DOHH2 (cell line): ENCODE results near the gene EIF2S2.

Experiments used
- H3F3A ChIP-seq: fragments of 200-600 bp; sonication (generic), shearing (Covaris generic); 2 replicates; pipeline ENCODE4 v1.6.0; 2016; ENCODE audit warnings: antibody characterized with exemption, mild to moderate bottlenecking; ENCODE audit not compliant: control insufficient read depth, insufficient read depth
- H3K27ac ChIP-seq: fragments of 200-600 bp; sonication (generic); 2 replicates; pipeline ENCODE4 v1.5.1; 2014; ENCODE audit warnings: low read depth, mild to moderate bottlenecking, low read length, moderate library complexity
- H3K27me3 ChIP-seq: fragments of 200-600 bp; sonication (generic); 2 replicates; pipeline ENCODE4 v1.6.1; 2014; ENCODE audit warnings: mild to moderate bottlenecking, low read length, mixed read lengths; ENCODE audit not compliant: control insufficient read depth
- H3K36me3 ChIP-seq: fragments of 200-600 bp; sonication (generic); 2 replicates; pipeline ENCODE4 v1.6.1; 2014; ENCODE audit warnings: mild to moderate bottlenecking, low read length, moderate library complexity, mixed read lengths; ENCODE audit not compliant: control insufficient read depth
- H3K4me1 ChIP-seq: fragments of 200-600 bp; sonication (generic); 2 replicates; pipeline ENCODE4 v1.6.1; 2014; ENCODE audit warnings: mild to moderate bottlenecking, low read length, mixed read lengths; ENCODE audit not compliant: control insufficient read depth
- H3K4me2 ChIP-seq: fragments of 200-600 bp; sonication (generic); 2 replicates; pipeline ENCODE4 v1.6.0; 2014; ENCODE audit warnings: mild to moderate bottlenecking, low read length, moderate library complexity
- H3K4me3 ChIP-seq: fragments of 200-600 bp; sonication (generic); 2 replicates; pipeline ENCODE4 v1.5.1; 2014; ENCODE audit warnings: mild to moderate bottlenecking, low read length, mixed read lengths
- H3K79me2 ChIP-seq: fragments of 200-600 bp; sonication (generic); 2 replicates; pipeline ENCODE4 v1.6.1; 2014; ENCODE audit warnings: mild to moderate bottlenecking, low read length, mixed read lengths; ENCODE audit not compliant: control insufficient read depth
- H3K9me2 ChIP-seq: fragments of 200-600 bp; sonication (generic); replicated peaks from 2 replicates; pipeline ENCODE4 v1.6.1; 2014; ENCODE audit warnings: mild to moderate bottlenecking, low read length, mixed read lengths; ENCODE audit not compliant: control insufficient read depth
- H3K9me3 ChIP-seq: fragments of 200-600 bp; sonication (generic); 2 replicates; pipeline ENCODE4 v1.6.1; 2014; ENCODE audit warnings: antibody characterized with exemption, low read length, mixed read lengths; ENCODE audit not compliant: control insufficient read depth, insufficient read depth
- H4K20me1 ChIP-seq: fragments of 200-600 bp; sonication (generic); 2 replicates; pipeline ENCODE4 v1.6.0; 2014; ENCODE audit warnings: low read depth, mild to moderate bottlenecking, antibody characterized with exemption, low read length, moderate library complexity; ENCODE audit not compliant: control insufficient read depth, insufficient read depth
- CTCF ChIP-seq: fragments of 200-600 bp; sonication (generic); IDR thresholded peaks from one replicate; pipeline ENCODE4 v1.5.1; 2014; ENCODE audit warnings: antibody characterized with exemption, mild to moderate bottlenecking, low read depth, low read length; ENCODE audit not compliant: poor library complexity, severe bottlenecking
- EZH2phosphoT487 ChIP-seq: fragments of 200-600 bp; sonication (generic); IDR thresholded peaks from 2 replicates; pipeline ENCODE4 v1.6.1; 2017; ENCODE audit warnings: borderline replicate concordance, mild to moderate bottlenecking, antibody characterized with exemption, low read length, moderate library complexity, mixed read lengths

EIF2S2 gene

DNA sequence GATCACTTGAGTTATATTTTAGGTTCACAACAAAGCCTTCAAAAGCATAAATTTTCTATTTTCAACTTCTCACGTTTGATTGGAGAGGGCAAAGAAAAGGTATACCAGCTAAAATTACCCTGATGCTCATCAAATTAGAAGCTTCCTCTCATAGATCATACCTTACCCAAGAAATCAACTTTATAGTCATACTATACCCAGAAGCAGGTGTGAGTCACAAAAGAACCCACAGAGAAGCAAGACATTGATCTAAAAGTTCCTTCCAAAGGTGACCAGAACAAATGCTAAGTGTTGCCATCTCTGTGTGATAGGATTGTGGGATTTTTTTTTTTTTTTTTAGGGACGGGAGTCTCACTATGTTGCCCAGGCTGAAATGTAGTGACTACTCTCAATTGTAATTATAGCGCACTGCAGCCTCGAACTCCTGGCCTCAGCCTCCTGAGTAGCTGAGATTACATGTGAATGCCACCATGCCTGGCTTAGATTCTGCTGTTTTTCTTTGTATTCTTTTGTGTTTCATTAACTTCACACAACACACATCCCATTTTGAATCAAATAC is 3.3 kb downstream of the EIF2S2 start:
- Histone ChIP-seq H4K20me1 (peaks cover 54% of the 10 kb centered on the region), H3K9me2 (no peaks in the 10 kb centered on the region), H3K27ac (no peak overlapping the region), H3F3A (0 out of 2 replicates have a peak, but pooled peaks cover 3% of the 10 kb centered on the region), H3K36me3 (peaks cover 83% of the 10 kb centered on the region), H3K4me3 (peak overlapping the region; percentile 94), H3K4me2 (peak overlapping the region; percentile 86), H3K9me3 (no peaks in the 10 kb centered on the region), H3K4me1 (peaks cover 37% of the 10 kb centered on the region), H3K79me2 (peaks cover 84% of the 10 kb centered on the region), H3K27me3 (no peaks in the 10 kb centered on the region)
- TF ChIP-seq EZH2phosphoT487 (no peak), CTCF (no peak)

- H3F3A ChIP-seq = peaks cover 3% of the 10 kb centered on the region; the same call in 1 of the 2 replicates
- no peak overlapping the region for H3K4me3 ChIP-seq
- peaks cover 56% of the 10 kb centered on the region for H4K20me1 ChIP-seq
- H3K9me3 ChIP-seq = no peaks in the 10 kb centered on the region
- H3K9me2 ChIP-seq = no peaks in the 10 kb centered on the region
- H3K36me3 ChIP-seq = peaks cover 100% of the 10 kb centered on the region
- no peak overlapping the region for H3K27ac ChIP-seq
- H3K4me2 ChIP-seq = no peak overlapping the region
- H3K4me1 ChIP-seq = peaks cover 30% of the 10 kb centered on the region
- peaks cover 99% of the 10 kb centered on the region for H3K79me2 ChIP-seq
- H3K27me3 ChIP-seq = no peaks in the 10 kb centered on the region
- TF ChIP-seq EZH2phosphoT487 (no peak), CTCF (no peak)
These were observed 5.9 kb downstream of the EIF2S2 start for GRCh38 chr20:34105978-34106675.

DNA sequence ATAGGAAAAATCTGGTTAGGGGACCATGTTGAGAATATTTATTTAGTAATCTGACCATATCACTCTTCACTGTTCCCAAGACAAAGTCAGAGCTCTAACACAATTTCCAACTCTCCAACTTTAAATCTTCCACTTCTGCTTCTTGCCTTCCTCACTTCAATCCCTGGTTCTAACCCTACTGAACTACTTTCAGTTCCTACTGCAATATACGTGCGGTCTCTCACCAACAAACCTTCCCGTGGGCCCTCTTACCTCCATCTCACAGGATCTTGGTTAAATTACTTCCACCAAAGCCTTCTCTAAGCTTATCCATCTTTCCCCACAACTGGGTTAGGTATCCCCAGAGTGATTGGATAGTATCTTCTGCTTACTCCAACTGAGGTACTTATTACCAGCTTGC is 8.0 kb downstream of the EIF2S2 start:
- no peak for TF ChIP-seq EZH2phosphoT487
- no peak for TF ChIP-seq CTCF
- Histone ChIP-seq H3K27ac (no peak overlapping the region), H3K36me3 (peaks cover 100% of the 10 kb centered on the region), H3K9me3 (no peaks in the 10 kb centered on the region), H3F3A (peaks cover 3% of the 10 kb centered on the region; the same call in 1 of the 2 replicates), H3K4me3 (no peak overlapping the region), H3K27me3 (no peaks in the 10 kb centered on the region), H3K79me2 (peaks cover 96% of the 10 kb centered on the region), H3K9me2 (no peaks in the 10 kb centered on the region), H3K4me1 (peaks cover 12% of the 10 kb centered on the region), H3K4me2 (no peak overlapping the region), H4K20me1 (peaks cover 37% of the 10 kb centered on the region)
